NCI-H1694 treated with DMSO at 0.1 percent for 48 hours (cell line): Measurements from ENCODE around the gene DOCK2.

Source experiments
- DNase-seq: peaks from one replicate; lab custom pipeline; 2025; lab: John Stamatoyannopoulos, UW

Gene DOCK2

GRCh38 chr5:170097934-170098333 lies 460.9 kb downstream of the DOCK2 start:
- no peak for DNase-seq

GRCh38 chr5:170100066-170100943 lies 463.2 kb downstream of the DOCK2 start:
- peak; percentile 38 for DNase-seq

GRCh38 chr5:170103447-170103846 lies 466.4 kb downstream of the DOCK2 start:
- no peak for DNase-seq

GRCh38 chr5:170104299-170104698 lies 467.2 kb downstream of the DOCK2 start:
- no peak for DNase-seq

- DNase-seq = no peak
Observed at GRCh38 chr5:170104710-170105109, 467.6 kb downstream of the DOCK2 start.

- DNase-seq = no peak
Observed at GRCh38 chr5:170105642-170106611, 468.9 kb downstream of the DOCK2 start, which contains the start of gene FOXI1. Gene FOXI1 (plus strand): TSS chr5:170105897. CDS start chr5:170105958, 61 bp downstream.

- no peak for DNase-seq
Observed at GRCh38 chr5:170107674-170108073, 470.6 kb downstream of the DOCK2 start.

GRCh38 chr5:170108266-170108785 lies 471.3 kb downstream of the DOCK2 start:
- DNase-seq = no peak

- DNase-seq = no peak
Observed at GRCh38 chr5:170109059-170110031, 472.3 kb downstream of the DOCK2 start.

- DNase-seq = no peak
Observed at GRCh38 chr5:170110403-170111087, 473.5 kb downstream of the DOCK2 start.

GRCh38 chr5:170111088-170111785 lies 474.2 kb downstream of the DOCK2 start:
- DNase-seq = no peak

- DNase-seq = no peak
Observed at GRCh38 chr5:170112876-170113521, 475.9 kb downstream of the DOCK2 start.

- DNase-seq = no peak
Observed at GRCh38 chr5:170113522-170113900, 476.4 kb downstream of the DOCK2 start.

- DNase-seq = no peak
Observed at GRCh38 chr5:170114271-170114670, 477.2 kb downstream of the DOCK2 start.

GRCh38 chr5:170115925-170116324 lies 478.9 kb downstream of the DOCK2 start:
- DNase-seq = no peak

GRCh38 chr5:170117736-170118135 lies 480.7 kb downstream of the DOCK2 start:
- no peak for DNase-seq

GRCh38 chr5:170120576-170120975 lies 483.5 kb downstream of the DOCK2 start:
- no peak for DNase-seq

GRCh38 chr5:170121321-170121720 lies 484.2 kb downstream of the DOCK2 start:
- DNase-seq = no peak

- no peak for DNase-seq
Observed at GRCh38 chr5:170126061-170126460, 489.0 kb downstream of the DOCK2 start.
